GM19452 (cell line): ENCODE data around the gene TOX2.

Experiments used
- ATAC-seq: cut with Tn5 transposase; IDR thresholded peaks from one replicate; pipeline ENCODE4 v1.9.1; 2021; ENCODE audit not compliant: unreplicated experiment

The TOX2 gene, protein sequence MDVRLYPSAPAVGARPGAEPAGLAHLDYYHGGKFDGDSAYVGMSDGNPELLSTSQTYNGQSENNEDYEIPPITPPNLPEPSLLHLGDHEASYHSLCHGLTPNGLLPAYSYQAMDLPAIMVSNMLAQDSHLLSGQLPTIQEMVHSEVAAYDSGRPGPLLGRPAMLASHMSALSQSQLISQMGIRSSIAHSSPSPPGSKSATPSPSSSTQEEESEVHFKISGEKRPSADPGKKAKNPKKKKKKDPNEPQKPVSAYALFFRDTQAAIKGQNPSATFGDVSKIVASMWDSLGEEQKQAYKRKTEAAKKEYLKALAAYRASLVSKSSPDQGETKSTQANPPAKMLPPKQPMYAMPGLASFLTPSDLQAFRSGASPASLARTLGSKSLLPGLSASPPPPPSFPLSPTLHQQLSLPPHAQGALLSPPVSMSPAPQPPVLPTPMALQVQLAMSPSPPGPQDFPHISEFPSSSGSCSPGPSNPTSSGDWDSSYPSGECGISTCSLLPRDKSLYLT

GRCh38 chr20:43914311-43915210, at the start of gene TOX2:
Gene TOX2 (plus strand): TSS chr20:43914852. CDS start chr20:43914892, 40 bp downstream.
- peak; percentile 51 for ATAC-seq

- no peak for ATAC-seq
Measured at GRCh38 chr20:43868091-43868490, 46.6 kb upstream of the TOX2 start.

- no peak for ATAC-seq
Measured at GRCh38 chr20:43870484-43870883, 44.2 kb upstream of the TOX2 start.

DNA sequence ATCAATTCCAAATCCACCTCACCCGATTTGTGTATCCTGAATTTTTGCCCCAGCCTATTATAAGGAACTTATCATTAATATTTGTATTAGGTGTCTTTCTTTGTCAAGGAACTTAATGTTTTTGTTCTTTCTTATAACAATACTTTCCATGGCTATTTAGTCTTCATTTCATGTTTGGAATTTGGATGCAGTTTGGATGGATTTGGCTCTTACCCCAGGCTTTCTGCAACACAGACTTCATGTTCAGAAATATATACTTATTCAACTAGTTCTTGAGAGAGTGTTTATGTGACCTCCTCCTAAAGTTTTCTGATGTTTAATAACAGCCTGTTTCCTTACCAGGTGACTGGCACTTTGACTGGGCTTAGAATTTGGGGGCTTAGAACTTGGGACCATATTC, 35.9 kb upstream of the TOX2 start:
- no peak for ATAC-seq

GRCh38 chr20:43893930-43894329, 20.7 kb upstream of the TOX2 start:
- no peak for ATAC-seq

DNA sequence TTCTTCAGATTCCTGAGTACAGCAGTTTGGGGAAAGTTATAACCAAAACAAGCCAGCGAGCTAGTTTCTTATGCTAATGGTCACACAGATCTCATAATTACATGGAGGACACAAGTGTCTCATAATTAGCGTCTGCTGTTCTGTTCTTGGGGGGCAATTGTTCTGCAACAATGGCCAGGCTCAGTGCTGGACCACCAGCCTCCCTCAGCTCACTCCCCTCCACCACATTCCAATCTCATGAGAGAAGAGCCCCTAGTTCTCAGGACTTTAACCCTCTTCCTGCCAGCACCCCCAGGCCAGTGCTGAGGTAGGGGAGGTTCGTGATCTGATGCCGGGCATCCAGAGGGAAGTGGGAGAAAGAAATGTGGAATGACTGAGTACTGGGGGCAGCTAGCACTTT, 20.2 kb upstream of the TOX2 start:
- no peak for ATAC-seq

DNA sequence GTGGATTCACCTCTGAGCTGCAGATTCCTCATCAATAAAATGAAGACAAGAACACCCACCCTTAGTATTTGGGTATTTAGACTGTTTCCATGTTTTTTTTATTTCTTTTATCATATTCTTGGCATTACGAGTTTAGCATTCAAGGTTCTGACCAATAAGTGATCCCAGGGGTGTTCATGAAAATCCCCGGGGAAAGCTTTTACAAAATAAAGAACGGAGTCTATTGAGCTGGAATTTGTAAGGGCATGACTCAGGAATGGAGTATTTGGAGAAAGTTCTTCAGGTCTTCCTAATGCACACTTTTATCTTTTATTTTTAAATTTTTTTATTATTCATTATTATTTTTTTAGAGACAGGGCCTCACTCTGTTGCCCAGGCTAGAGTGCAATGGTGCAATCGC, 19.4 kb upstream of the TOX2 start:
- ATAC-seq = no peak

GRCh38 chr20:43899274-43900120, 15.2 kb upstream of the TOX2 start:
- ATAC-seq = no peak

- no peak for ATAC-seq
Measured at GRCh38 chr20:43900121-43900466, 14.6 kb upstream of the TOX2 start.

GRCh38 chr20:43900496-43900895, 14.2 kb upstream of the TOX2 start:
- ATAC-seq = no peak

DNA sequence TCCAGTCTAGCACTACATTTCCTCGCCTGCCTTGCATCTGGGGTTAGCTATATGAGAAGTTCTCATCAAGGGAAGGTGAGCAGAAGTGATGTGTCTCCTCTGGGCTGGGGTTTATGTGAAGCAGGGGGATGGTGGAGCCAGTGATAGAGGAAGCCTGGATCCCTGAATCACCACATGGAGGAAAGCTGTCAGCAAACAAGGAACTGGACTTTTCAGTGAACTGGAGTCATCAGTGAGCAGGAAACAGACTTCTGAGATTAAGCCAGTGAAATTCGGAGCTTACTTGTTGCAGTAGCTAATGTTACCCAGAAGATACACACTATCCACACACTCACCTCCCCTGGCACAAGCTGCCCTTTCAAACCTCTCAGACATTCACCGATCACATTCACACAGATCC, 13.4 kb upstream of the TOX2 start:
- ATAC-seq = no peak

GRCh38 chr20:43903953-43904826, 10.5 kb upstream of the TOX2 start:
- ATAC-seq = no peak

- no peak for ATAC-seq
Measured at GRCh38 chr20:43904827-43905177, 9.8 kb upstream of the TOX2 start.

DNA sequence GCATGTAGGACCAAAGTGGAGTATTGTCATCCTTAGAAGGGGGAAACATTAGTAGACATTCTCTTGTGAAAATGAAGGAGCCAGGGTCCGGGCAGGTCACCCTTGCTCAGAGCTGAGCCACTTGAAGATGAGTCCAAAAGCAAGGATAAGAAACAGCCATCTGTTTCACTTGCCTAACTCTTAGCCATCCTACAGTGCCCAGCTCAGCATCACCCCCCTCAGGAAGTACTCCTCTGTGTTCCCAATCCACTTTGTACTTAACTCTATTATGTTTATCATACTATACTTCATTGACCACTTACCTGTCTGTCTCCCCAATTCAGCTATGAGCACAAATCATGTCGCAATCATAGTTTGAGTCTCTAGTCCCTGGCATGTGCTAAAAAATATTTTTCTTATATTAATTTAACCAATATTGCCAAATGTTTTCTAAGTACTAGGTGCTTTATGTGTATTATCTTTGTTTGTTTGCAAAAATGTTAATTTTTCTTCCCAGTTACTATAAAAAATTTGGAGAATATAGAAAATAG, 8.1 kb upstream of the TOX2 start:
- ATAC-seq = no peak

DNA sequence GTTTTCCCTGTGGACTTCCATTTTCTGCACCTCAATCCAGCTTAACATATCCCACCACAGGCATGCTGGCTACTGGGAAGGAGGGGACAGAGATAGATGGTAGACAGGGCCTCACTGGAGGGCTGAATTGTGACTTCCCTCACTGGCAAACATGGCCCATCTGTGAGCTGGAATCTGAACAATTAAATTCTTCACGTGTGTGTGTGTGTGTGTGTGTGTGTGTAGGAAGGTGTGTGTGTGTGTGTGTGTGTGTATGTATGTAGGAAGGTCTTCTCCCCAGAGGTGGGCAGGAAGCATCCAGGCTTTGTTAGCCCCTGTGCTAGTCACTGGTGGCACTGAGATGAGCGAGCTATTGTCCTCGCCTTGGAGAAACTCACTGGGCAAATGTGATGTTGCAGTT, 5.4 kb upstream of the TOX2 start:
- no peak for ATAC-seq

DNA sequence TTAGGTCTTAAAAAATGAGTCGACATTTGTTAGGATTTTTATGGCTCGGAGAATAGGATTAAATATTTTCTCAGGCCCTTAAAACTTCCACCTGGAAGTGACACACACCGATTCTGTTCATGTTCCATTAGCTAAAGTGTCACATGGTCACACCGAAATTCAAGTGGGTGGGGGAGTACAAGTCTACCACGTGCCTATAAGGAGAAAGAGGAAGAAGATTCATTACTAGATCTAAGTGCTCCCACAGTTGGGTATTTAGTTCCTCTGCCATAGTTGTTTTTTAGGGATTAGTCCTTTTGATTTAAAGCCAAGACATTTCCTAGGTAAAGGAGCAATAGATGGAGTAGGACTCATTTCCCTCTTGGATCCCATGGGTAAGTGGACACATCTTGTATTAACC, 4.9 kb upstream of the TOX2 start:
- ATAC-seq = no peak

DNA sequence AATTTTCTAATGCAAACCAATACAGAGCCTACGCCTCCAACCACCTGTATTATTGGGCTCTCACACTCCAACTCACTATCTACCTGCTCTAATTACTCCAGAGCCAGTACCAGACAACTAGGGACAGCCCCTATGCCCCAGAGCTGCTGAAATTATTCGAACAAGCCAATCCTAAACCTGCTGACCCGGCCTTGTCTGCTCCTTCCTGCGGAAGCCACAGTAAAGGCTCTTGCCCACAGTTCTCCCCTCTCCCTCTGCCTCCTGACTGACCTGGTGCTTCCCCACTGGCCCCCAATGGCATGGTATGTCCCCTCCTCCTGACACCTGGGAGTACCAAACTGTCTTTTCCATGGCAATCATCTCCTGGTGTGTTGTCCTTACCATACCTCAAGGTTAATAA, 4.1 kb upstream of the TOX2 start:
- no peak for ATAC-seq

DNA sequence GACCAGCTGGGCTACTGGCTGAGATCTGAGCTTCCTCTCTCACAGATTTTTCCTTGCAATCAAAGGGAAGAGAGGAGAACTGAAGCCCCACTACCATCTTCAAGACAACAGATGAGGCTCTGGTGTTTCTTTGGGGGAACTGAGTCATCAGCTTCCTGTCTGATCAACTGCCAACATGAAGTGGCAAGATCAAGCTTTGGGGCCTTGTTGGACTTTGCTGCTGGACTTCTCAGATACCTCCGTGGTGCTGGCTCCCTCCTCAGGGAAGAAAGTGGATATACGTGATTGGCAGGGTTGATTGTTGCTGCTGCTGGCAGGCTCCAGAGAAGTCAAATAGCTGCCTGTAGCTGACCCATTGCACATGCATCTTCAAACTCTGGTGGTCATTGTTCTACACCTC, 3.6 kb upstream of the TOX2 start:
- no peak for ATAC-seq

DNA sequence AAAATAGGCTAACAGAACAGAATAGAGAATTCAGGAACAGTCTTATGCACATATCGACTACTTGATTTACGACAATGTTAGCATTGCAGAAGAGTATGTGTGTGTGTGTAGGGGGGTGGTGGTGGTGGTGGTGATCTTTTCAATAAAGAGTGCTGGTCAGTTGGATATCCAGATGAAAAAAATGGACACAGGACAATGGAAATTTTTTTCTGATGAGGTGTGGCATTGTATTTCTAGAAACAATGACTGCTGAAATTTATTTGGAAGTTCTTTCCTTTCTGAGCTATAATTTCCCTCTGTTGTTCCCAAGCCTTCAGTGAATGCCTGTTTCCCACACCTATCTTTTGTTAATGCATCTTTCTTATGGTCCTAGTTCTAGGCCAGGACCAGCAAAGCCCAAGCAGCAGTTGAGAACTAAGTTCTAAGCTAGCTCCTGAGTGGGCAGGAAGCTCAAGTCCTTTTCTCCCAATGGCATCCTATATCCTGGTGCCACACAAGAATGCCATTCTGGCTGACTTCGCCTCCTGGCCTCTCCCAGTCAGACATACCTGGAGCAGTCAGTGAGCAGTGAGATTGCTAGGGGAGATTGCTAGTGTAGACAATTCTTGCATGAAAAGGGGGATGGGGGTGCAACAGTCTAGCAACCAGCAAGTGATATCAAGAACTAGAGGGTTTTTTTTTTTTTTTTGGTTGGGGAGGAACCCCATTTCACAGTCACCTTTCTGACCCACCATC, 1.2 kb upstream of the TOX2 start:
- ATAC-seq = no peak
